Endothelial cell of umbilical vein (primary cell): ENCODE measurements around the gene SLC24A3. TPM values are rescaled to one million over a fixed set of nuclear protein-coding genes. Genes with fewer than 3 reads are reported as not detected.

ENCODE experiments used
- BruUV-seq: library from RNA; stranded (reverse); fragments of 400-500 nt; replicated peaks from 2 replicates; lab custom pipeline; 2021; lab: Mats Ljungman, UMichigan
- CTCF ChIA-PET: fragments of 300-600, 350-600 bp; sonication (Branson Sonifier 250); formaldehyde crosslinking; loops from one replicate; lab custom pipeline; 2021; ENCODE audit warnings: antibody characterized with exemption, inconsistent platforms; lab: Charles Lee
- POLR2A ChIA-PET: fragments of 300-600, 350-600 bp; sonication (Branson Sonifier 250); formaldehyde crosslinking; loops from one replicate; lab custom pipeline; 2021; ENCODE audit warnings: antibody characterized with exemption, inconsistent platforms; lab: Charles Lee
- DNase-seq: peaks from one replicate; pipeline ENCODE4 v3.0.0-alpha.2; 2011; ENCODE audit warnings: low read depth, low spot score
- FAIRE-seq: peaks from 2 replicates; lab custom pipeline; 2011; peaks lifted over from hg19 to GRCh38; lab: Jason Lieb, UNC
- H2AFZ ChIP-seq: 2 replicates; pipeline ENCODE4 v1.6.0; 2012; ENCODE audit warnings: low read depth, low read length, control low read depth, inconsistent platforms
- H3K27ac ChIP-seq: 2 replicates; pipeline ENCODE4 v1.5.1; 2011; ENCODE audit warnings: low read depth, mild to moderate bottlenecking, control low read depth, low read length, moderate library complexity; ENCODE audit not compliant: insufficient read depth
- H3K27me3 ChIP-seq, 2 experiments: 2 replicates each; pipeline versions ENCODE4 v1.6.0 to v1.6.1; 2011; ENCODE audit warnings: low read length in 2 of 2, mixed read lengths in 1 of 2; ENCODE audit not compliant: control insufficient read depth in 2 of 2, insufficient read depth in 2 of 2
- H3K36me3 ChIP-seq, 2 experiments: 2 replicates in 1 of 2; 3 replicates in 1 of 2; pipeline ENCODE4 v1.5.1; 2011; ENCODE audit warnings: low read length in 2 of 2, mild to moderate bottlenecking in 1 of 2, moderate library complexity in 1 of 2; ENCODE audit not compliant: control insufficient read depth in 2 of 2, insufficient read depth in 2 of 2; ENCODE audit errors: extremely low read depth in 1 of 2
- H3K4me1 ChIP-seq: 3 replicates; pipeline ENCODE4 v1.5.1; 2011; ENCODE audit warnings: mild to moderate bottlenecking, low read length; ENCODE audit not compliant: control insufficient read depth, insufficient read depth; ENCODE audit errors: extremely low read depth
- H3K4me2 ChIP-seq: 2 replicates; pipeline ENCODE4 v1.6.1; 2011; ENCODE audit warnings: low read length, control low read depth, mixed read lengths; ENCODE audit not compliant: insufficient read depth
- H3K4me3 ChIP-seq, 3 experiments: fragments of 200-600 bp in 1 of 3; sonication (generic), shearing (Covaris generic) in 1 of 3; replicated peaks in 1 of 3; 2 replicates each; pipeline ENCODE4 v1.5.1; 2011 to 2016; ENCODE audit warnings: control low read depth in 3 of 3, low read length in 3 of 3, mild to moderate bottlenecking in 2 of 3, inconsistent platforms in 1 of 3, low read depth in 1 of 3, moderate library complexity in 1 of 3; ENCODE audit not compliant: insufficient read depth in 1 of 3
- H3K79me2 ChIP-seq: 2 replicates; pipeline ENCODE4 v1.6.0; 2012; ENCODE audit warnings: low read length, inconsistent platforms; ENCODE audit not compliant: control insufficient read depth, insufficient read depth
- H3K9ac ChIP-seq: replicated peaks from 2 replicates; pipeline ENCODE3; 2011; ENCODE audit warnings: low read length, control low read depth; ENCODE audit not compliant: insufficient read depth; ENCODE audit errors: extremely low read depth
- H3K9me1 ChIP-seq: replicated peaks from 3 replicates; pipeline ENCODE4 v1.6.0; 2011; ENCODE audit warnings: mild to moderate bottlenecking, low read length; ENCODE audit not compliant: control insufficient read depth, insufficient read depth; ENCODE audit errors: extremely low read depth
- H3K9me3 ChIP-seq: replicated peaks from 2 replicates; pipeline ENCODE4 v1.5.1; 2012; ENCODE audit warnings: low read length, inconsistent platforms; ENCODE audit not compliant: control insufficient read depth, insufficient read depth
- H4K20me1 ChIP-seq: replicated peaks from 2 replicates; pipeline ENCODE3; 2011; ENCODE audit warnings: mild to moderate bottlenecking, low read length; ENCODE audit not compliant: control insufficient read depth, insufficient read depth; ENCODE audit errors: extremely low read depth
- MYC ChIP-seq: IDR thresholded peaks from one replicate; pipeline ENCODE4 v1.6.1; 2011; ENCODE audit warnings: mild to moderate bottlenecking, low read depth, low read length
- POLR2AphosphoS5 ChIP-seq: IDR thresholded peaks from 2 replicates; pipeline ENCODE4 v1.6.1; 2012; ENCODE audit warnings: low read depth, mild to moderate bottlenecking, control low read depth, low read length, moderate library complexity; ENCODE audit not compliant: insufficient read depth
- dilution Hi-C: fragments of 300-500 bp; cut with MboI; formaldehyde crosslinking; loops from one replicate; pipeline ENCODE4 v1.15.0; 2019; ENCODE audit warnings: low sequenced_read_pairs; ENCODE audit not compliant: extremely low pct_ligation_motif_present
- intact Hi-C: fragments of 100-400 bp; cut with micrococcal nuclease; formaldehyde crosslinking; loops from one replicate; pipeline ENCODE4 v1.10.0; 2022
- polyA plus RNA-seq, 4 experiments: library from polyadenylated mRNA; depleted of rRNA in 3 of 4; stranded (reverse) in 3 of 4; unstranded in 1 of 4; fragments of >200 nt; gene quantifications; 2 replicates each; pipeline versions ENCODE4 v1.2.1 to v1.2.3, GENCODE V29; 2011 to 2012; ENCODE audit warnings: missing spikeins in 1 of 4
- total RNA-seq: library from RNA; stranded (reverse); gene quantifications from 2 replicates; pipeline ENCODE4 v1.2.3, GENCODE V29; 2021

The SLC24A3 gene
- total and polyA plus RNA-seq, 2 donors (not counting 3 experiments of a cell fraction or from before 2014, with no cell fraction given) = not detected

DNA sequence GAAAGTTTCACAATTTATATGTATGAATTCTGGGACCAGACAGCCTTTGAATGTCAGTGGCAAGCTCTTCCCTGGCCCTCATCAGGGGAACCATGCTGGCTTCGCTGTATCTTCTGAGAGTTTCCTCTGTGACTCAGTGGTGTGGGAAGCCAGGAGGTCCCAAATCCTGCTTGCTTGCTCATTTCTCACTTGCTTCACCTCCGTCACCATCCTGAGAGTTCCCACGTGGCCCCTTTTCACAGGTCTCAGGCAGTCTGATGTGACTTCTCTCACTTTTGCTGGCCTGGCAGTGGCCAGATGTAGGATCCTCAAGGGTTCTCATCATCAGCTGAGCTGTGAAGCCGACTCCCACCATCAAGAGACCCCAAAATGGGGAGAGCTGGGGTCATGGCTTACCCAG is 517.2 kb downstream of the SLC24A3 start:
- BruUV-seq = no TSS peak
- no peaks in the 10 kb centered on the region for H3K9me1 ChIP-seq

GRCh38 chr20:19730706-19731105 is 518.3 kb downstream of the SLC24A3 start:
- intact Hi-C loops = loop anchor here (1.0 kb wide), 1 partner anchor 11 kb away; no protein-coding TSS in a partner anchor
- Histone ChIP-seq H3K27ac (no peak overlapping the region), H3K27me3 (no peaks in the 10 kb centered on the region), H3K4me3 (no peak overlapping the region), H3K36me3 (no peaks in the 10 kb centered on the region), H4K20me1 (no peaks in the 10 kb centered on the region), H2AFZ (peak overlapping the region; percentile 42), H3K4me1 (peaks cover 20% of the 10 kb centered on the region), H3K9ac (no peak overlapping the region), H3K79me2 (no peaks in the 10 kb centered on the region), H3K9me3 (no peaks in the 10 kb centered on the region), H3K9me1 (no peaks in the 10 kb centered on the region), H3K4me2 (no peak overlapping the region)
- ChIA-PET CTCF (no interaction called here), POLR2A (no interaction called here)
- no peak for TF ChIP-seq MYC
- FAIRE-seq (no peak), DNase-seq (peak; percentile 19)
- no TSS peak for BruUV-seq
- dilution Hi-C loops = no loop called here

More for the DNA sequence above, 517.2 kb downstream of the SLC24A3 start:
- no peak for DNase-seq
- Histone ChIP-seq H3K4me1 (peaks cover 10% of the 10 kb centered on the region), H4K20me1 (no peaks in the 10 kb centered on the region), H3K4me3 (no peak overlapping the region), H3K27me3 (no peaks in the 10 kb centered on the region), H3K9me3 (no peaks in the 10 kb centered on the region), H3K36me3 (no peaks in the 10 kb centered on the region), H3K4me2 (no peak overlapping the region), H2AFZ (no peak overlapping the region), H3K27ac (no peak overlapping the region), H3K79me2 (no peaks in the 10 kb centered on the region), H3K9ac (no peak overlapping the region)
- dilution Hi-C loops (no loop called here), intact Hi-C loops (loop anchor here (1.0 kb wide), 1 partner anchor 10 kb away; no protein-coding TSS in a partner anchor)
- TF ChIP-seq POLR2AphosphoS5 = no peak
- CTCF ChIA-PET = no interaction called here
- POLR2A ChIA-PET = no interaction called here
- no peak for FAIRE-seq
